GM12878 (cell line): ENCODE data around the gene OXCT1. TPM values are rescaled to one million over a fixed set of nuclear protein-coding genes. Genes with fewer than 3 reads are reported as not detected.

Experiments
- CEBPB ChIP-seq, 2 experiments: fragments of 150-350 bp in 1 of 2; IDR thresholded peaks; 2 replicates each; pipeline ENCODE4 v1.6.1; 2012 to 2014; ENCODE audit warnings: low read depth in 2 of 2, low read length in 2 of 2, borderline replicate concordance in 1 of 2, inconsistent platforms in 1 of 2
- CHD1 ChIP-seq: IDR thresholded peaks from 2 replicates; pipeline ENCODE4 v1.6.1; 2012; ENCODE audit warnings: low read depth, low read length, improper control_type of control experiment
- CTCF ChIP-seq, 3 experiments: IDR thresholded peaks in 2 of 3; conservative IDR thresholded peaks in 1 of 3; 2 replicates each; pipeline ENCODE4 v1.5.1; 2011; ENCODE audit warnings: low read depth in 3 of 3, low read length in 3 of 3, mild to moderate bottlenecking in 3 of 3, control low read depth in 2 of 3, moderate library complexity in 2 of 3, inconsistent platforms in 1 of 3, mixed read lengths in 1 of 3; ENCODE audit not compliant: control insufficient read depth in 2 of 3, insufficient read depth in 1 of 3; ENCODE audit errors: extremely low read depth in 1 of 3
- EGR1 ChIP-seq, 2 experiments: IDR thresholded peaks; 1 replicate in 1 of 2; 2 replicates in 1 of 2; pipeline ENCODE4 v1.6.1; 2011 to 2012; ENCODE audit warnings: low read depth in 2 of 2, low read length in 2 of 2, borderline replicate concordance in 1 of 2, mild to moderate bottlenecking in 1 of 2, moderate library complexity in 1 of 2
- HDGF ChIP-seq: fragments of 450-650 bp; IDR thresholded peaks from 2 replicates; pipeline ENCODE4 v1.6.1; 2016; ENCODE audit warnings: antibody characterized with exemption
- LARP7 ChIP-seq: fragments of 450-650 bp; IDR thresholded peaks from 2 replicates; pipeline ENCODE4 v1.6.1; 2017; ENCODE audit warnings: mild to moderate bottlenecking
- MTA3 ChIP-seq: IDR thresholded peaks from 2 replicates; pipeline ENCODE4 v1.6.1; 2012; ENCODE audit warnings: low read length, inconsistent platforms, borderline replicate concordance
- MYB ChIP-seq: fragments of 150-350 bp; IDR thresholded peaks from 2 replicates; pipeline ENCODE4 v1.6.1; 2014; ENCODE audit warnings: mild to moderate bottlenecking, low read depth, low read length, borderline replicate concordance
- NFXL1 ChIP-seq: fragments of 450-650 bp; IDR thresholded peaks from 2 replicates; pipeline ENCODE4 v1.6.1; 2017; ENCODE audit warnings: antibody characterized with exemption, mild to moderate bottlenecking, borderline replicate concordance
- NRF1 ChIP-seq: conservative IDR thresholded peaks from 2 replicates; pipeline ENCODE4 v1.6.1; 2011; ENCODE audit warnings: mild to moderate bottlenecking, low read depth, low read length, improper control_type of control experiment
- POLR2AphosphoS2 ChIP-seq: IDR thresholded peaks from 2 replicates; pipeline ENCODE4 v1.6.1; 2011; ENCODE audit warnings: low read depth, mild to moderate bottlenecking, low read length, improper control_type of control experiment, moderate library complexity
- RAD21 ChIP-seq: IDR thresholded peaks from 2 replicates; pipeline ENCODE4 v1.6.1; 2011; ENCODE audit warnings: mild to moderate bottlenecking, low read depth, low read length, moderate library complexity; ENCODE audit not compliant: insufficient read depth
- RBBP5 ChIP-seq: fragments of 200-600 bp; sonication (generic); conservative IDR thresholded peaks from 2 replicates; pipeline ENCODE4 v1.6.1; 2016
- STAT1 ChIP-seq: fragments of 450-650 bp; conservative IDR thresholded peaks from 2 replicates; pipeline ENCODE4 v1.6.1; 2014; ENCODE audit warnings: antibody characterized with exemption, mild to moderate bottlenecking
- TAF1 ChIP-seq: IDR thresholded peaks from 2 replicates; pipeline ENCODE4 v1.6.1; 2011; ENCODE audit warnings: mild to moderate bottlenecking, low read depth, low read length, borderline replicate concordance
- TARDBP ChIP-seq: IDR thresholded peaks from 2 replicates; pipeline ENCODE4 v1.6.1; 2016; ENCODE audit warnings: borderline replicate concordance
- USF1 ChIP-seq: IDR thresholded peaks from 2 replicates; pipeline ENCODE4 v1.6.1; 2011; ENCODE audit warnings: borderline replicate concordance, low read depth, mild to moderate bottlenecking, moderate library complexity, mixed read lengths, low read length; ENCODE audit not compliant: insufficient read depth; ENCODE audit errors: extremely low read length
- ZNF207 ChIP-seq: fragments of 450-650 bp; IDR thresholded peaks from 2 replicates; pipeline ENCODE4 v1.6.1; 2014; ENCODE audit warnings: antibody characterized with exemption, mild to moderate bottlenecking, borderline replicate concordance
- ZZZ3 ChIP-seq: IDR thresholded peaks from 2 replicates; pipeline ENCODE4 v1.6.1; 2011; ENCODE audit warnings: low read depth; ENCODE audit not compliant: control insufficient read depth, insufficient read length
- polyA plus RNA-seq, 11 experiments: library from polyadenylated mRNA; depleted of rRNA in 4 of 11; unstranded in 6 of 11; stranded (reverse) in 5 of 11; fragments of >200 nt; fragmentation: Nextera tagmentation in 4 of 11; fragmentation: Illumina TruSeq in 1 of 11; extraction: Ambion mirVana in 4 of 11; extraction: Trizol in 1 of 11; gene quantifications; 1 replicate in 1 of 11; 2 replicates in 10 of 11; pipeline versions ENCODE4 v1.2.1 to v1.2.3, GENCODE V29; 2011 to 2016; ENCODE audit warnings: inconsistent platforms in 2 of 11, missing spikeins in 2 of 11, low read depth in 1 of 11
- total RNA-seq, 4 experiments: library from RNA; depleted of rRNA in 3 of 4; stranded (reverse); fragments of >200 nt in 3 of 4; fragmentation: Illumina TruSeq in 1 of 4; extraction: Trizol in 1 of 4; gene quantifications; 2 replicates each; pipeline versions ENCODE4 v1.2.1 to v1.2.3, GENCODE V29; 2013 to 2021
- TF ChIP-seq, protein P1 (sequence below): fragments of 450-650 bp; formaldehyde crosslinking; IDR thresholded peaks from 2 replicates; pipeline ENCODE4 v1.5.0; 2022; ENCODE audit warnings: mild to moderate bottlenecking, missing genetic modification characterization
- TF ChIP-seq, protein P2 (sequence below): fragments of 450-650 bp; conservative IDR thresholded peaks from 2 replicates; pipeline ENCODE4 v1.6.1; 2017; ENCODE audit warnings: mild to moderate bottlenecking, moderate library complexity

Gene OXCT1
- total and polyA plus RNA-seq, 10 of the 15 experiments (the other 5 are each of a cell fraction or from before 2014, with no cell fraction given) = 46.9 to 103 (median 70.5) TPM

DNA sequence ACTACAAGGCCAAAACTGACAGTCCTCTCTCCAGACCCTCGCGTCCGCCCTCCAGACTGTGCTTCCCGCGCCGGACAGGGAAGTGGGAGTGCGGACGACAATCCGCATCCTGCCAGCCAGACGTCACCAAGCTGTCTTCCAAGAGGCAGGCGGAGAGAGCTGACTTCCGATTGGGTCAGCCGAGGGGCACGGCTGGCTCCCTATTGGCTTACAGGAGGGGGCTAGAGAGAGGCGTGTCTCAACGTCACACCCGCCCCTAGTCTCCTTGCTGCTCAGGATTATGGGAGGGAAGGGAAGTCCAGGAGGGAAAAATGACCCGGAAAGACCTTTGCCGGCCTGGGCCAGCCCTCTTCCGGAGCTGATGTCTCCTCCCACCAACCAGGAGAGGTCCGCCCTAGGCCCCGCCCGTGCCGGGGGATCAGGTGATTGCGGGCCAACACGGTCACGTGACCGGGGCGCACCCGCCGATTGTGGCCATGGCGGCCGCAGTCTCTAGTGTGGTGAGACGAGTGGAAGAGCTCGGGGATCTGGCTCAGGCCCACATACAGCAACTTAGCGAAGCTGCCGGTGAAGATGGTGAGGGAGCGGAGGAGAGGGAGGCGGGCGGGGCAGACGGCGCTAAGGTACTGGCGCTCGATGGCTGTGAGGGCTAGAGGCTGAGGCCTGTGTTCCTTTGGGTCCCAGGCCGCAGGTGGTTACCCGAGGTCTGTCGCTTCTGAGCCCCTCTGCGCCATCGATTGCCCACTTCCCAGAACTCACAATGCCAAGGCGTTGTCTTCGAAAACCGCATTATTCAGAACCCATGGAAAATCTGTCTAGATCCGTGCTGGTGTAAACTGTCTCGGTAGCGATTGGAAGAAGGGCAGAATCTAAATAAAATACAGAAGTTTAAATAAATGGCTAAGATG lies 33.9 kb upstream of the OXCT1 start, which contains the start of gene RIMOC1 (continued):
- TF ChIP-seq, protein P1, sequence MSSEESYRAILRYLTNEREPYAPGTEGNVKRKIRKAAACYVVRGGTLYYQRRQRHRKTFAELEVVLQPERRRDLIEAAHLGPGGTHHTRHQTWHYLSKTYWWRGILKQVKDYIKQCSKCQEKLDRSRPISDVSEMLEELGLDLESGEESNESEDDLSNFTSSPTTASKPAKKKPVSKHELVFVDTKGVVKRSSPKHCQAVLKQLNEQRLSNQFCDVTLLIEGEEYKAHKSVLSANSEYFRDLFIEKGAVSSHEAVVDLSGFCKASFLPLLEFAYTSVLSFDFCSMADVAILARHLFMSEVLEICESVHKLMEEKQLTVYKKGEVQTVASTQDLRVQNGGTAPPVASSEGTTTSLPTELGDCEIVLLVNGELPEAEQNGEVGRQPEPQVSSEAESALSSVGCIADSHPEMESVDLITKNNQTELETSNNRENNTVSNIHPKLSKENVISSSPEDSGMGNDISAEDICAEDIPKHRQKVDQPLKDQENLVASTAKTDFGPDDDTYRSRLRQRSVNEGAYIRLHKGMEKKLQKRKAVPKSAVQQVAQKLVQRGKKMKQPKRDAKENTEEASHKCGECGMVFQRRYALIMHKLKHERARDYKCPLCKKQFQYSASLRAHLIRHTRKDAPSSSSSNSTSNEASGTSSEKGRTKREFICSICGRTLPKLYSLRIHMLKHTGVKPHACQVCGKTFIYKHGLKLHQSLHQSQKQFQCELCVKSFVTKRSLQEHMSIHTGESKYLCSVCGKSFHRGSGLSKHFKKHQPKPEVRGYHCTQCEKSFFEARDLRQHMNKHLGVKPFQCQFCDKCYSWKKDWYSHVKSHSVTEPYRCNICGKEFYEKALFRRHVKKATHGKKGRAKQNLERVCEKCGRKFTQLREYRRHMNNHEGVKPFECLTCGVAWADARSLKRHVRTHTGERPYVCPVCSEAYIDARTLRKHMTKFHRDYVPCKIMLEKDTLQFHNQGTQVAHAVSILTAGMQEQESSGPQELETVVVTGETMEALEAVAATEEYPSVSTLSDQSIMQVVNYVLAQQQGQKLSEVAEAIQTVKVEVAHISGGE (CRISPR knock-in tag) = peak; percentile 72
- no peak for TF ChIP-seq MYB
- TF ChIP-seq POLR2AphosphoS2 = peak; percentile 90
- TF ChIP-seq NFXL1 = no peak
- no peak for TF ChIP-seq CEBPB (IDR thresholded peaks at IDR 0.05; ENCODE audit: borderline replicate concordance in 1 of 2, low read depth in 2 of 2, low read length in 2 of 2)
- TF ChIP-seq HDGF = peak; percentile 97
- TF ChIP-seq, protein P2, sequence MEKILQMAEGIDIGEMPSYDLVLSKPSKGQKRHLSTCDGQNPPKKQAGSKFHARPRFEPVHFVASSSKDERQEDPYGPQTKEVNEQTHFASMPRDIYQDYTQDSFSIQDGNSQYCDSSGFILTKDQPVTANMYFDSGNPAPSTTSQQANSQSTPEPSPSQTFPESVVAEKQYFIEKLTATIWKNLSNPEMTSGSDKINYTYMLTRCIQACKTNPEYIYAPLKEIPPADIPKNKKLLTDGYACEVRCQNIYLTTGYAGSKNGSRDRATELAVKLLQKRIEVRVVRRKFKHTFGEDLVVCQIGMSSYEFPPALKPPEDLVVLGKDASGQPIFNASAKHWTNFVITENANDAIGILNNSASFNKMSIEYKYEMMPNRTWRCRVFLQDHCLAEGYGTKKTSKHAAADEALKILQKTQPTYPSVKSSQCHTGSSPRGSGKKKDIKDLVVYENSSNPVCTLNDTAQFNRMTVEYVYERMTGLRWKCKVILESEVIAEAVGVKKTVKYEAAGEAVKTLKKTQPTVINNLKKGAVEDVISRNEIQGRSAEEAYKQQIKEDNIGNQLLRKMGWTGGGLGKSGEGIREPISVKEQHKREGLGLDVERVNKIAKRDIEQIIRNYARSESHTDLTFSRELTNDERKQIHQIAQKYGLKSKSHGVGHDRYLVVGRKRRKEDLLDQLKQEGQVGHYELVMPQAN = peak; percentile 94
- TF ChIP-seq ZNF207 = peak; percentile 86
- no peak for TF ChIP-seq ZZZ3
- peak; percentile 90 for TF ChIP-seq TAF1
- TF ChIP-seq CHD1 = no peak
- no peak for TF ChIP-seq RBBP5
- 0 out of 2 replicates have a peak, but pooled peaks have one; percentile 63 for TF ChIP-seq STAT1
- TF ChIP-seq RAD21 = no peak
- no peak for TF ChIP-seq CTCF (IDR thresholded peaks at IDR 0.05 in 2 of 3, conservative IDR thresholded peaks at IDR 0.05 in 1 of 3; ENCODE audit: control insufficient read depth in 2 of 3, extremely low read depth in 1 of 3, insufficient read depth in 1 of 3, low read depth in 3 of 3, low read length in 3 of 3)
- TF ChIP-seq MTA3 = no peak; the same call in 1 of the 2 replicates
- no peak for TF ChIP-seq EGR1 (IDR thresholded peaks at IDR 0.05; ENCODE audit: borderline replicate concordance in 1 of 2, low read depth in 2 of 2, low read length in 2 of 2)
- TF ChIP-seq USF1 = peak; percentile 98
- no peak; the same call in 1 of the 2 replicates for TF ChIP-seq LARP7
- no peak for TF ChIP-seq NRF1
- peak; percentile 52; the same call in 1 of the 2 replicates for TF ChIP-seq TARDBP
